Stimulated activated CD8-positive, alpha-beta memory T cell treated with anti-CD3 and anti-CD28 coated beads, Interleukin-2, amount 100 ng/mL, for 1 hour (primary cell): ENCODE results near the gene CHST11.
A peak's percentile ranks its signal among the peaks of the same experiment; 100 is the strongest.

ENCODE experiments used
- DNase-seq, 2 donors: peaks; one replicate each; pipeline ENCODE4 v3.0.0-alpha.2; 2020; ENCODE audit warnings: low read depth in 2 of 2

The CHST11 gene

GRCh38 chr12:104480826-104481440 lies 24.2 kb downstream of the CHST11 start:
- no peak for DNase-seq

- DNase-seq = no peak
Observed at GRCh38 chr12:104482113-104482512, 25.4 kb downstream of the CHST11 start.

- no peak for DNase-seq
Observed at GRCh38 chr12:104482748-104483147, 26.0 kb downstream of the CHST11 start.

- DNase-seq = no peak
Observed at GRCh38 chr12:104484079-104484478, 27.3 kb downstream of the CHST11 start.

GRCh38 chr12:104485651-104486362 lies 29.1 kb downstream of the CHST11 start:
- no peak for DNase-seq

GRCh38 chr12:104486363-104486750 lies 29.6 kb downstream of the CHST11 start:
- no peak for DNase-seq

- DNase-seq = no peak
Observed at GRCh38 chr12:104486943-104487819, 30.4 kb downstream of the CHST11 start.

GRCh38 chr12:104488374-104488773 lies 31.6 kb downstream of the CHST11 start:
- no peak for DNase-seq

GRCh38 chr12:104490186-104490585 lies 33.4 kb downstream of the CHST11 start:
- DNase-seq = no peak

GRCh38 chr12:104490850-104491249 lies 34.1 kb downstream of the CHST11 start:
- DNase-seq = no peak

GRCh38 chr12:104493496-104493895 lies 36.7 kb downstream of the CHST11 start:
- DNase-seq = no peak

- peak in 1 of 2 donors; percentile 41 for DNase-seq
Observed at GRCh38 chr12:104494137-104494792, 37.5 kb downstream of the CHST11 start.

- no peak for DNase-seq
Observed at GRCh38 chr12:104494793-104495158, 38.0 kb downstream of the CHST11 start.

- DNase-seq = no peak
Observed at GRCh38 chr12:104495786-104496185, 39.0 kb downstream of the CHST11 start.

- no peak for DNase-seq
Observed at GRCh38 chr12:104496336-104496735, 39.6 kb downstream of the CHST11 start.

GRCh38 chr12:104498211-104498801 lies 41.6 kb downstream of the CHST11 start:
- no peak for DNase-seq

- no peak for DNase-seq
Observed at GRCh38 chr12:104499668-104500332, 43.1 kb downstream of the CHST11 start.

GRCh38 chr12:104501115-104501514 lies 44.4 kb downstream of the CHST11 start:
- DNase-seq = no peak

- DNase-seq = no peak
Observed at GRCh38 chr12:104501660-104502059, 44.9 kb downstream of the CHST11 start.

- no peak for DNase-seq
Observed at GRCh38 chr12:104502217-104502616, 45.5 kb downstream of the CHST11 start.

GRCh38 chr12:104502638-104503037 lies 45.9 kb downstream of the CHST11 start:
- no peak for DNase-seq
